Sciatic nerve (tissue), 2 donors: ENCODE data around the gene COX14. TPM values are rescaled to one million over a fixed set of nuclear protein-coding genes. Genes with fewer than 3 reads are reported as not detected.

Source experiments
- ATAC-seq: fragments of 200-7000 bp; cut with Tn5 transposase; one replicate; pipeline ENCODE4 v1.9.1; 2020; ENCODE audit warnings: mild to moderate bottlenecking, moderate library complexity
- DNase-seq: peaks from one replicate; pipeline ENCODE4 v3.0.0-alpha.2; 2020; ENCODE audit warnings: low spot score
- intact Hi-C: fragments of 100-400 bp; cut with DNase I; formaldehyde crosslinking; loops from one replicate; pipeline ENCODE4 v1.14.2; 2022
- total RNA-seq: library from RNA; stranded (reverse); fragmentation: NEBNext Ultra II Directional; extraction: Animal tissue kit (Norgen Biotek cat#: 25700); gene quantifications from one replicate; pipeline ENCODE4 v1.2.1, GENCODE V29; 2021
- donor health status: DM: no; HTN: no; CAD: no.
- donor health status: DM: no; HTN: no; CAD: no.

The COX14 gene
- total RNA-seq, 1 donor from 2014 or later, result 45.8 TPM

DNA sequence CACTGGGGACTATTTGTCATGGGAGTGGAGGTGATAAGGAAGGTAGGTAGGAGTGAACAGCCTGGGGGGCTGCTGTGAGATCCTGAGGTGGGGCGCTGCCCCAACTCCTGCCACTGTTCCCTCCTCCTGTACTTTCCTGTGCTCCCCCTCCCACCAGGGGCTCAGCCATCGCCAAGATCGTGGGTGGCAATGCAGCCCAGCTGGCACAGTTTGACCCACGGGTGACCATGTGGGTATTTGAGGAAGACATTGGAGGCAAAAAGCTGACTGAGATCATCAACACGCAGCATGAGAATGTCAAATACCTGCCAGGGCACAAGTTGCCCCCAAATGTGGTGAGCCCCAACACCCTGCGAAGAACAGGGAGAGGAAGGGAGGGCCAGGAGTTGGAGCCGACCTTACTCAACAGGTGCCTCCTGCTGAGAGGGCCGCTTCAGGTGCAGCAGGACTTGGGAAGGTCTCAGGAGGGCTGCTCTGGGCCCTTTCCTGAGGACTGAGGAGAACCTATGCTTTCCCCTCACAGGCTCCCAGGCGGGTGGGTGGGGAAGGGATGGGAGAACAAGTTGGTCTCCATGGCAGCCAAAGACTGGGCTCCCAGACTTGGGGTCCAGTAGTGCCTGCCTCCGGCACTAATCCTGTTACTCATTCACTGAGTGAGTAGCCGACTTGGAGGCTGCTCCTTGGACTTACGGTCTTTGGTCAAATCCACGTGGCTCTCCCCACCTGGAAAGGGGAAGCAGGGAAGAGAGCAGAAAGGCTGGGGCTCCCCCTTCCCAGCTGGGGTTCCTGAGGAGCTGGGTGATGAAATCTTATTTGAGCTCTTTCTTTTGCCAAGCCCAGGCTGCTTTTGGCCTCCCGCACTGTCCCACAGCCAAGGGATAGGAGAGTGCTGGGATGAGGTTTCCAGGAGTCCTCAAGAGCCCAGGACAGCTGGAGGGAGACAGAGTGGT, 7.3 kb upstream of the COX14 start:
- intact Hi-C loops, result no loop called here
- peak; percentile 36 for ATAC-seq

DNA sequence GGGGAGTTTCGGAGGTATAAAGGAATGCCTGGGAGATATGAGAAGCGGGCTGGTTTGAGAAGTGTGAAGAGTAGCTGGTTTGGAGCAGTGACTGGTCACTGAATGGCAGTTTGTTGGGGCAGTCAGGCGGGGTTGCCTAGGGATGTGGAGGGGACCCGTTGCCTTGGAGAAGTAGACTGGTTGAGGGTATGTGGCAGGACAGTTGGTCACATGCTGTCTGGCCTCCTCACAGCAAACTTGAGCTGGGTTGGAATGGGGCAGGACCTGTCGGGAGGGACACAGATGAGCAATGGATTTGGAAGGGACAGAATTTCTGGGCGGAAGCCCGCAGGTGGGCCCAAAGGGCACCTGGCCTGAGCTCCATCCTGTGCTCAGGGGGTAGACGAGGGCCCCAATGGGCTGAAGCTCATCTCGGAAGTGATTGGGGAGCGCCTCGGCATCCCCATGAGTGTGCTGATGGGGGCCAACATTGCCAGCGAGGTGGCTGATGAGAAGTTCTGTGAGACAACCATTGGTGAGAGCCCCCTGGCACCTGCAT, 6.1 kb upstream of the COX14 start:
- ATAC-seq (no peak), DNase-seq (no peak)
- intact Hi-C loops, result no loop called here

More for the DNA sequence above, 7.3 kb upstream of the COX14 start:
- no peak for DNase-seq

DNA sequence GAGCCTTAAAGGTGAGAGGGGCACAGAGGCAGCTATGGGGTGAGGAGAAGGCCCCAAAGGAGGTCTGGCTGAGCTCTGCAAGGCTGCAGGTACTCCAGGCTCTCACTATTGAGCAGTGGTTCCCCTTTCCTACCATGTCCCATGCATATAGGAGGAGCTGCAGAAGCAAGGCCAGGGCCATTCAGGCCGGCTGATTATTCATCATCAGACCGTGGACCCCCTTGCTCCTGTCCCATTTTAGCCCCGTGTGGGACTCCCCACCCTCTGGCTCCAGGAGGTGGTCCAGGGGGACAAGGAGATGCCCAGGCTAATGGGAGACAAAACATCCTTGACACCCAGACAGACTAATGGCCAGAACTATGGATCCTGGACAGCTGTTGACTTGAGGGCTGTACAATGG, 5.1 kb upstream of the COX14 start:
- intact Hi-C loops, result no loop called here
- ATAC-seq, result no peak
- DNase-seq, result no peak

DNA sequence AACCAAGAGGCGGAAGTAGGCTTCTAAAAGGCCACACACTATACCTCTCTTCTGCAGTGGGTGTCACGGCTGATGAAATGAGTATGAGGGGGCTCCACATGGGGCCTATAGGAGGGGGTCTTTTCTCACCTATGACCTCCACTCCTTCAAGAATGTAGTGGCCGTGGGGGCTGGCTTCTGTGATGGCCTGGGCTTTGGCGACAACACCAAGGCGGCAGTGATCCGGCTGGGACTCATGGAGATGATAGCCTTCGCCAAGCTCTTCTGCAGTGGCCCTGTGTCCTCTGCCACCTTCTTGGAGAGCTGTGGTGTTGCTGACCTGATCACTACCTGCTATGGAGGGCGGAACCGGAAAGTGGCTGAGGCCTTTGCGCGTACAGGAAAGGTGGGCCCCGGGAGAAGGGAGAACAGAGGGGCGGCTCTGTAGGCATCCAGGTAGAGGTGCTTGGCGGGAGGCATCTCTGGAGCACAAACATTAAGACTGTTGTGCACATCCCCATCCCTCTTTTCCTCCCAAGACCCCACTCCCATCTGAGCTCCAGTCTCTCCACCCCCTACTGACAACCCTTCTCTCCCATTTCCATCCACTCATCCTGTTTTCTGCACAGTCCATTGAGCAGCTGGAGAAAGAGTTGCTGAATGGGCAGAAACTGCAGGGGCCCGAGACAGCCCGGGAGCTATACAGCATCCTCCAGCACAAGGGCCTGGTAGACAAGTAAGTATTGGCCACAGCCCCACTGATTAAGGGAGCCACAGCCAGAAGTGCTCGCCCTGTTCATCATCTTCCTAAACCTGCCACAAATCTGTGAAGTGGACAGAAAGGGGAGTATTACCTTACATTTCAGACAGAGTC, 4.4 kb upstream of the COX14 start:
- no peak for ATAC-seq
- DNase-seq, result no peak
- intact Hi-C loops, result no loop called here

DNA sequence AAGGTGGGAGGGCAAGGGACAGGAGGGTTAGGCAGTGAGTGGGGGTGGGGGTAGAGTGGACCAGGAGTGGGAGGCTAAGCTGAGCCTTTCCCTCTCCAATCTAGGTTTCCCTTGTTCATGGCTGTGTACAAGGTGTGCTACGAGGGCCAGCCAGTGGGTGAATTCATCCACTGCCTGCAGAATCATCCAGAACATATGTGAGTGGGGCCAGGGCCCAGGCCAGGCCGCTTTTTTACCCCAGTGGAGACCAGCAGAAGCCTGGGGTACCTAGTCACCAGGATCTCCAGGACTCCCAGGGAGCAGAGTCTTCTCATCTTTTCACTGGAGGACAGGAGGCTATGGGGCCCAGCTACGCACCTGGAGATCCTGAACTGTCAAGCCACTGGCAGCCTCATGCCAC, 2.7 kb upstream of the COX14 start:
- ATAC-seq (no peak), DNase-seq (no peak)
- intact Hi-C loops, result no loop called here

DNA sequence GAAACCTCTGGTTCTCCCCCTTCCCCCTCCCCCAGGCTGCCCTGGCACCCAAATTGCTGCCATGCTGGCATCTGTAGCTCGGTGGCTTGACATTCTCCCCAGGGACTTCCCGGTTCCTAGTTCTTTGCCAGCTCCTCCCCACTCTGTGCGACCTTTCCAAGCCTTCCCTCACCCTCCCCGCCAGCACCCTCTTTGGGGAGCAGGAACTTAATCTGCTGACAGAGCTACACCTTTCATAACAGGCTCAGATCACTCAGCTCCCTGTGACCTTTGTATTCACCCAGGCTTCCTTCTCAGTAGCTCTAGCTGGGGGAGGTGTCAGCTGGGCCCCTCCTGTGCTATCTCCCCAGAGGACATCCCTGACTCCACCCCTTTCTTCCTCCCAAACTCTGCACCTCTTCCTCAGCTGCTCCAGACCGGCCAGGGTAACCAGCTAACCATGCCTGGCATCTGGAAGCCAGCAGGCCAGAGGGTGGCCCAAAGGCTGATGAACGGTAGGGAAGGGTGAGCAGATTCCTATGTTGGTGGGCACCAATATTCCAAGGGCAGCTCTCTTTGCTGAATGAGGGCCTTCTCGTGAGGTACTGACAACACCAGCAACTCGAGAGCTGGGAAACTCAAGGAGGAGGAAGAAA, 1.8 kb upstream of the COX14 start:
- intact Hi-C loops, result no loop called here
- ATAC-seq (no peak), DNase-seq (peak; percentile 76)

DNA sequence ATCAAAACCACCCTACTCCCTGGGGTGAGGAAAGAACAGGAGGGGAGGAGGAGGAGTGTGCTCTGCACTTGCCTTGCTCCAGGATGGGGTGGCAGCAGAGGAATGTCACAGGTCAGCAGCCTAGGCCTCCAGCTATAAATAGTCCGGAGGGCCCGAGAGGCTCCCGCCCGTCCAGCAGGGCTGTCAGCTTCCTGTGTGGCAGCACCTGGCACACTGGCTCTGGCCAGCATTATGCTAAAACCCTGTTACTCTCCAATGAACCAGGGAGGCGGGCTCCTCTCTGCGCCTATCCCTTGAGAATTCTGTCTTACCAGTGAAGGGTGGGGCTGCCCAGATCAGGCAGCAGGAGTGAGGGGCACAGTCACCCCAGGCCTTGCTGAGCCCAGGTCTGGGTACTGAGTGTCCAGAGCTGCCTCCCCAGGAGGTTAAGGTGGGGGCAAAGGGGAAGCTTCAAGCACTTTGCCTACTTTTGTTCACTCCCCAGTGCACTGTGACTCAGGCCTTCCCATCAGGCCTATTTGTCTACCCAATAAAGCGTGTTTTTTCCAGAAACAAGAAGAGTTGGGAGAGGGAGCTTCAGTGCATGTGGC, 1.2 kb upstream of the COX14 start:
- DNase-seq (peak; percentile 72), ATAC-seq (peak; percentile 18)
- intact Hi-C loops, result no loop called here

DNA sequence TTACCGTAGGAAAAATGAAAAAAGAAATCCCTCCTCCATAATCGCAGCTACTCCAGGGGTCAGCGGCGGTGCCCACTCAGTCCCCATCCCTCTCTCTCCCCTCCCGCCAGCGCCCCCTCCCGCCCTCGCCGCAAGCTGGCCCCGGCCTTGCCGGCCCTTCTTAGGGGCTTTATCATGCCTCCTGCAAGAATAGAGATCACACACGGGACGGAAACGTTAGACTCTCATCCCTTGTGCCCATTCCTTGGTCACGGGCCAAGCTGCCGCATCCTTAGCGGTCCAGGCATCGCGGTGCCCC, 692 bp upstream of the COX14 start:
- intact Hi-C loops, result no loop called here
- ATAC-seq (no peak), DNase-seq (no peak)

DNA sequence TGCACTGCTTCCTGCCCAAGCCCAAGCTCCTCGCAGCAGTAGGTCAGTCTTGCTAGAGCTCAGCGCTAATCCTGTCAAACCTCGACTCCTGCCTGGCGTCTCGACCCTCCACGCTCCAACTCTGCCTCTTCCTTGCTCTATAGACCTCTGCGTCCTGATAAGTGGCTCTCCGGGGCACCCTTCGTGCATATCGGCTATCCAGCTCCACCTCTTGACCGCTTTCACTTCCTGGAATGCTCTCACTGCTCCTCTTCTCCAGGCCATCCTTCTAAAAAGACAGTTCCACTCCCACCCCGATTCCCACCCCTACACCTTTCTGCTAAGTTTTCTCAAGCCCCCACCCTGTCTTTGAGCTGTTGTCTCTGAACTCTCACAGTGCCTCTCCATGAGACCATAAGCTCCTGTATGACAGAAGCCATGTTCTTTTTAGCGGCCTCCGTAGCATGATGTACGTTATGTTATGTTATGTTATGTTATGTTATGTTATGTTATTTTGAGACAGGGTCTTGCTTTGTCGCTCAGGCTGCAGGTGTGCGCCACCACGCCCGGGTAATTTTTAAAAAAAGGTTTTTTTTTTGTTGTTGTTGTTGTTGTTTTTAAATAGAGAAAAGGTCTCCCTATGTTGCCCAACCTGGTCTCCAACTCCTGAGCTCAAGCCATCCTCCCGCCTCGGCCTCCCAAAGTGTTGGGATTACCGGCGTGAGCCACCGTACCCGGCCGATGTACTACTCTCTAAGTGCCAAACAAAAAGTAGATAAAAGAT, 601 bp downstream of the COX14 start:
- intact Hi-C loops, result no loop called here
- DNase-seq (no peak), ATAC-seq (no peak)

DNA sequence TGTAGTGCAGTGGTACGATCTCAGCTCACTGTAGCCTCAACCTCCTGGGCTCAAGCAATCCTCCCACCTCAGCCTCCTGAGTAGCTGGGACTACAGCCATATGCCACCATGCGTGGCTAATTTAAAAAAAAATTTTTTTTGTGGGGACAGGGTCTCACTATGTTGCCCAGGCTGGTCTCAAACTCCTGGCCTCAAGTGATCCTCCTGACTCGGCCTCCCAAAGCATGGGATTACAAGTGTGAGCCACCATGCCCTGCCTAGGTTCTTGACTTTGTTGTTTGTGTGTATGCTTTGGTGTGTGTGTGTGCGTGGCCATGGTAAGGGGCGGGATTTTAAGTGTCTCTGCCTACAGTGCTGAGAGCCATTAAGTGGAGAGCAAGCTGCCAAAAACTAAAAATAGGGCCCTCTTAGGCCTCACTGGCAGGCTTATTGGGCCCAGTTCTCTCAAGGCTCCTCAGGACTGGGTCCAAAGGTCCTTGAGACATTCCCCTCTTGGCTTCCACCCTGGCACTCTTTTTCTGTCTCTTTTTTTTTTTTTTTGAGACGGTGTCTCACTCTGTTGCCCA, 5.1 kb downstream of the COX14 start:
- ATAC-seq, result no peak
- DNase-seq, result no peak
- intact Hi-C loops, result no loop called here

DNA sequence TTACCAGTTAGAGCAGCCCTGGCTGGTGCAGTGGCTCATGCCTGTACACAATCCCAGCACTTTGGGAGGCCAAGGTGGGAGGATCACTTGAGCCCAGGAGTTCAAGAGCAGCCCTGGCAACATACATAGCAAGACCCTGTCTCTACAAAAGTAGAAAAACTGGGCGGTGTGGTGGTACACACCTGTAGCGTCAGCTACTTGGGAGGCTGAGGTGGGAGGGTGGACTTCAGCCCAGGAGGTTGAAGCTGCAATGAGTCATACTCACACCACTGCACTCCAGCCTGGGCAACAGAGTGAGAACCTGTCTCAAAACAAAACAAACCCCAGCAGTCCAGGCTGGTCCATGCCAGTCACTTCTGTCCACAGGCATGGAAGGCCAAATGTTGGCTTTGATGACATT, 7.4 kb downstream of the COX14 start:
- DNase-seq (no peak), ATAC-seq (no peak)
- intact Hi-C loops, result no loop called here

DNA sequence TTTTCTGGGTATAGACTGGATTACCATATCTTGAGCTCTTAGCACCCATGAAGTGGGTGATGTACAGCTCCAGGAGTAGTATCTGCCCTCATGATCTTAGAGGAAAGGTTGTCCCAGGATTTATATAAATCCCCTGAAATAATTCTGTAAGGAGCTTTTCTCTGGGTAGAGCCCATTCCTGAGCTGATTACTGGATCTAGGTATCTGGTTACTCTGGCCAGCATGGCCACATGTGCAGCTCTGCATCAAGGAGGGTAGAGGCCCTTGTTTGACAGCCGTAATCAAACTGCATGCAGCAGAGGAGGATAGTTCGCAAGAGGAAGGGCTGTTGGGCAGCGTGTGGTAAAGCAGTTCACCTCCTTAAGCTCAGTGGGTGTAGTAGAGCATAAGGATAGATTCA, 8.5 kb downstream of the COX14 start:
- ATAC-seq (no peak), DNase-seq (no peak)
- intact Hi-C loops, result loop anchor here (5.0 kb wide), 1 partner anchor 1938 kb away; the partner anchor contains the start of gene CCDC184

DNA sequence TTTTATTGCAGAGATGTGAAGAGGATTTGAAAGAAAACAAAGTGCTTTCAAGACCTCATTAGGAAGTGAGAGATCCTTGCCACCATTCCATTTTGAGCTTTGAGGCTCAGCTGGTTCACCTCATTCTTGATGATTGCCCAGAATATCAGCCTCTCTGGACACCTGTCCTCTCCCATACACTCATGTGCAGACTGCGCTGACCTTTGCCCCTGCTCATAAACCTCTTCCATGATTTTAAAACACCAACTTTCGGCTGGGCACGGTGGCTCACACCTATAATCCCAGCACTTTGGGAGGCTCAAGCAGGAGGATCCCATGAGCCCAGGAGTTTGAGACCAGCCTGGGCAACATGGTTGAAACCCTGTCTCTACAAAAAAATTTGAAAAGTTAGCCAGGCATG, 8.9 kb downstream of the COX14 start:
- intact Hi-C loops, result loop anchor here (5.0 kb wide), 1 partner anchor 1939 kb away; the partner anchor contains the start of gene CCDC184
- DNase-seq (no peak), ATAC-seq (no peak)

DNA sequence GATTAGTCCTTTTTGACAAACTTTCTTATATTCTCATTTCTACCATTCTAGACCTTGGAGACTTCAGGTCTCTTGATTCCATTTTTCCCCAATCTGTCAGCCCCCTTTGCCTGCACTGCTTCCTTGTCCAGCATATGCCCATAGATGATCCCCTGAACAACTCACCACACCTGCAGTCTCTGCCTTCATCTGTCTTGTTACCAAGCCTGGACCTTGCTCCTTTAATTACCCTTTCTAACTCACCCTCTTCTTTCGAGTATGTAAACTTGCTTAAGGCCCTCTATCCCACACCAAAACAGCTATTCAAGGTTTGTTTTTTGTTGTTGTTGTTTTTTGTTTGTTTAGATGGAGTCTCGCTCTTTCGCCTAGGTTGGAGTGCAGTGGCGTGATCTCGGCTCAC, 9.6 kb downstream of the COX14 start:
- ATAC-seq, result no peak
- DNase-seq, result no peak
- intact Hi-C loops, result loop anchor here (5.0 kb wide), 1 partner anchor 1939 kb away; the partner anchor contains the start of gene CCDC184

DNA sequence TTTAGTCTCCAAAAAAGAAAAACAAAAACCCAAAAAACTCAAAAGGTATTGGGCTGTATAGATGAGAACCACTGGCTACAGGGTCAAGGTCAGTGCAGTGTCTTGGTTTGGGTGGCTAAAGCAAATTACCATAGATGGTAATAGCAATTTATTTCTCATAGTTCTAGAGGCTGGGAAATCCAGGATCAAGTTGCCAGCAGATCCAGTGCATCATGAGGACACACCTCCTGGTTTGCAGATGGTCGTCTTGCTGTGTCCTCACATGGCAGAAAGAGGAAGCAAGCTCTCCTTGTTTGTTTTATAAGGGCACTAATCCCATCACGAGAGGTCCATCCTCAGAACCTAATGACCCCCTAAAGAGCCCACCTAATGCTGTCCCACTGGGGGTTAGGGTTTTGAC, 11.2 kb downstream of the COX14 start:
- no peak for ATAC-seq
- no peak for DNase-seq

DNA sequence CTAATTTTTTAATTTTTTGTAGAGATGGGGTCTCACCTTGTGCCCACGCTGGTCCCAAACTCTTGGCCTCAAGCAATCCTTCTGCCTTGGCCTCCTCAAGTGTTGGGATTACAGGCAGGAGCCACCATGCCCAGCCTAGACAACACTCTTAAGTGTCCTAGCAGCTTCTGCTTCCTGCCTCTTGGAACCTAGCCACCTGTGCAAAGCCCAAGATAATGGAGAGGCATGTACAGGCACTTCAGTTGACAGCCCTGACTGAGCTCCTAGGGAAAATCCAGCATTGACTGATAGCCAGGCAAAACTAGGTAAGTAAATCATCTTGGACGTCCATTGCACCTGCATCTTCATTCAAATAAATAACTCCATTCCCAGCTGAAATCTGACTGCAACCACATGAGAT, 15.5 kb downstream of the COX14 start:
- no peak for ATAC-seq
- intact Hi-C loops, result no loop called here
- DNase-seq, result no peak

More for the DNA sequence above, 11.2 kb downstream of the COX14 start:
- intact Hi-C loops, result loop anchor here (5.0 kb wide), 1 partner anchor 1941 kb away; the partner anchor contains the start of gene CCDC184

DNA sequence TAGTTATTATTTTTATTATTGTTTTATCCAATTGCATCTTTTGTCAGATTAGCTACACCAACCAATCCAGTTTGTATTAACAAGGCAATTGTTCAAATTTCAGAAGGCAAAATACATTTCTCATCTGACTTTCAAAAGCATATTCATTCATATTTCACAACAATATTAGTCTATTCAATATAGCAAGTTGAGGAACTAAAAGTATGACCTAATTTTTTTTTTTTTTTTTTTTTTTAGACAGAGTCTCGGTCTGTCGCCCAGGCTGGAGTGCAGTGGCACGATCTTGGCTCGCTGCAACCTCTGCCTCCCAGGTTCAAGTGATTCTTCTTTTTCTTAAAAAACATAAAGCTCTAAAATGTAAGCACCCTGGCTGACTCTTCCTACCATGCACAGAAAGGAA, 17.3 kb downstream of the COX14 start:
- ATAC-seq, result no peak
- intact Hi-C loops, result no loop called here
- DNase-seq, result no peak
